Pancreas (tissue), 10 donors: ENCODE measurements around the gene SLC23A3. TPM values are rescaled to one million over a fixed set of nuclear protein-coding genes. Genes with fewer than 3 reads are reported as not detected.

ENCODE experiments used
- ATAC-seq, 4 donors: fragments of 200-7000 bp; cut with Tn5 transposase; one replicate each; pipeline versions ENCODE4 v1.8.0 to v1.9.1; 2020; ENCODE audit warnings: mild to moderate bottlenecking in 4 of 4, moderate library complexity in 4 of 4
- DNase-seq, 6 donors: peaks; one replicate each; pipeline ENCODE4 v3.0.0-alpha.2; 2020
- FAIRE-seq: peaks from 2 replicates; lab custom pipeline; 2012; peaks lifted over from hg19 to GRCh38; lab: Jason Lieb, UNC
- H3K27ac ChIP-seq, 4 donors: fragments of 200-600 bp; sonication (generic); 1 replicate in 3 of 4; 2 replicates in 1 of 4; pipeline versions ENCODE4 v1.5.0 to v1.8.0; 2020
- H3K27me3 ChIP-seq, 4 donors: fragments of 200-600 bp; one replicate each; pipeline ENCODE4 v1.8.0; 2021
- H3K36me3 ChIP-seq, 3 donors: fragments of 200-600 bp; sonication (generic) in 1 of 3; one replicate each; pipeline versions ENCODE4 v1.5.0 to v1.8.0; 2020 to 2021
- H3K4me1 ChIP-seq, 3 donors: fragments of 200-600 bp; one replicate each; pipeline ENCODE4 v1.8.0; 2021
- H3K4me3 ChIP-seq, 4 donors: fragments of 200-600 bp; sonication (generic) in 2 of 4; one replicate each; pipeline versions ENCODE4 v1.5.0 to v1.8.0; 2020 to 2021
- H3K9me3 ChIP-seq, 4 donors: fragments of 200-600 bp; one replicate each; pipeline ENCODE4 v1.8.0; 2021
- WGBS, 2 donors: extraction: QIAGEN DNeasy Blood & Tissue Kit; methylation state at CpG; one replicate each; pipeline ENCODE4 v1.1.7; 2013; 5-methylcytosine and 5-hydroxymethylcytosine counted together
- intact Hi-C, 3 donors: fragments of 100-400 bp; cut with DNase I; formaldehyde crosslinking; loops; one replicate each; pipeline versions ENCODE4 v1.11.1 to v1.14.2; 2022
- polyA plus RNA-seq, 2 donors: library from polyadenylated mRNA; stranded (reverse); fragments of 200-250 nt; gene quantifications; one replicate each; pipeline ENCODE4 v1.2.3, GENCODE V29; 2013
- total RNA-seq, 6 donors: library from RNA; stranded (reverse); fragmentation: NEBNext Ultra II Directional in 4 of 6; extraction: Animal tissue kit (Norgen Biotek cat#: 25700) in 4 of 6; gene quantifications; one replicate each; pipeline versions ENCODE4 v1.2.1 to v1.2.4, GENCODE V29; 2021 to 2023
- TF ChIP-seq, protein P1 (sequence below), 4 donors: fragments of 200-600 bp; sonication (generic) in 3 of 4; IDR thresholded peaks; one replicate each; pipeline versions ENCODE4 v1.5.0 to v1.8.0; 2021; ENCODE audit warnings: antibody characterized with exemption in 4 of 4
- donor health status: healthy with polysubstance abuse.
- donor health status: DM: no; HTN: no; CAD: no; lungs with moderate emphysema.
- donor health status: DM: no; HTN: no; CAD: no.
- donor health status: control.
- donor health status: control.
- donor health status: Bipolar disorder and iron deficiency.
- donor health status: DM: yes; HTN: yes; CAD: no.
- donor health status: DM: no; HTN: no; CAD: no.
- donor health status: DM: no; HTN: no; CAD: no.
- donor health status: DM: yes; HTN: yes; CAD: no.

The SLC23A3 gene
- total and polyA plus RNA-seq, 8 donors = 0.16 to 3.0 (median 0.92) TPM

DNA sequence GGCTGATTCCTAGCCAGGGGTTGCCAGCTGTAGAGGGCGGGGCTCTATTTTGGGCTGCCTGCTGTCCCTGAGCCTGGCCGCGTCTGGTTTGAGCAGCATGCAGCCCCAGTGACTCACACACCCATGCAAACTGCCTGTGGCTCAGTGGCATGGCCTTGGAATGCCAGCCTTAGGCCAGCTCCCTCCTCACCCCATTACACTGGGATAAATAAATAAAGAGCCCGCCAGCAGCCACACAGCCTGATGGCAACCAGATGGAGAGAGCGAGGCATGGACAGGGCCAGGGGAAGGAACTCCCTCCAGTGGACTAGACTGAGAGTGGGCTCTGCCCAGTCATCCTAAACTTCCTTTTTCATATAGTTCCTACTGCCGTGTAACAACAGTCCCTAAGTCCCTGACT lies 27.5 kb downstream of the SLC23A3 start:
- DNase-seq (peak in 2 of 6 donors; percentile 43 to 57), ATAC-seq (peak in 3 of 4 donors; percentile 12 to 93 (median 66)), FAIRE-seq (no peak)
- no peaks in the 10 kb centered on the region for H3K4me1 ChIP-seq
- H3K27me3 ChIP-seq = no peaks in the 10 kb centered on the region
- WGBS, 2 donors = 91 to 93% methylated on average over 6 of the region's 6 CpGs
- H3K27ac ChIP-seq = no peak overlapping the region
- TF ChIP-seq, protein P1, sequence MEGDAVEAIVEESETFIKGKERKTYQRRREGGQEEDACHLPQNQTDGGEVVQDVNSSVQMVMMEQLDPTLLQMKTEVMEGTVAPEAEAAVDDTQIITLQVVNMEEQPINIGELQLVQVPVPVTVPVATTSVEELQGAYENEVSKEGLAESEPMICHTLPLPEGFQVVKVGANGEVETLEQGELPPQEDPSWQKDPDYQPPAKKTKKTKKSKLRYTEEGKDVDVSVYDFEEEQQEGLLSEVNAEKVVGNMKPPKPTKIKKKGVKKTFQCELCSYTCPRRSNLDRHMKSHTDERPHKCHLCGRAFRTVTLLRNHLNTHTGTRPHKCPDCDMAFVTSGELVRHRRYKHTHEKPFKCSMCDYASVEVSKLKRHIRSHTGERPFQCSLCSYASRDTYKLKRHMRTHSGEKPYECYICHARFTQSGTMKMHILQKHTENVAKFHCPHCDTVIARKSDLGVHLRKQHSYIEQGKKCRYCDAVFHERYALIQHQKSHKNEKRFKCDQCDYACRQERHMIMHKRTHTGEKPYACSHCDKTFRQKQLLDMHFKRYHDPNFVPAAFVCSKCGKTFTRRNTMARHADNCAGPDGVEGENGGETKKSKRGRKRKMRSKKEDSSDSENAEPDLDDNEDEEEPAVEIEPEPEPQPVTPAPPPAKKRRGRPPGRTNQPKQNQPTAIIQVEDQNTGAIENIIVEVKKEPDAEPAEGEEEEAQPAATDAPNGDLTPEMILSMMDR (IDR thresholded peaks at IDR 0.05) = no peak
- H3K4me3 ChIP-seq = no peak overlapping the region
- intact Hi-C loops = no loop called here
- peaks cover 0 to 2% (median 0%) of the 10 kb centered on the region in 3 donors for H3K36me3 ChIP-seq
- H3K9me3 ChIP-seq = no peaks in the 10 kb centered on the region

DNA sequence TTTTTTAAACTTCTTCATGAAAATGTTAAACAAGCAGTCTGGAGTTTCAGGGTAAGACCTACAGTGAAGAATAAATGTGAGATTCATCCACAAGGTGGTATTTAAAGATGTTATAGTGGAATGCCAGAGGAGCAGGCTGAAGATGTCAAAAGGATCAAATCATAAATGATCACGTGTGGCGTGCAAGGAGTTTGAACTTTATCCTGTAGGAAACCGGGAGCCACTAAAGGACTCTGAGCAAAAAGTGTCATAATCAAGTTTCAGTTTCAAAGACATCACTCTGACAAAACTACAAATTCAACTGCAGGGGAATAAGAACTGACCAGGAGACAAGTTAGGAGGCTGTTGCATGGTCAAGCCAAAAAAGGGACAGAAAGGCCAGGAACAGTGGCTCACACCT lies 29.1 kb downstream of the SLC23A3 start:
- intact Hi-C loops = no loop called here
- TF ChIP-seq, protein P1 (IDR thresholded peaks at IDR 0.05) = no peak
- 95 to 97% methylated on average over 3 of the region's 3 CpGs for WGBS, 2 donors

DNA sequence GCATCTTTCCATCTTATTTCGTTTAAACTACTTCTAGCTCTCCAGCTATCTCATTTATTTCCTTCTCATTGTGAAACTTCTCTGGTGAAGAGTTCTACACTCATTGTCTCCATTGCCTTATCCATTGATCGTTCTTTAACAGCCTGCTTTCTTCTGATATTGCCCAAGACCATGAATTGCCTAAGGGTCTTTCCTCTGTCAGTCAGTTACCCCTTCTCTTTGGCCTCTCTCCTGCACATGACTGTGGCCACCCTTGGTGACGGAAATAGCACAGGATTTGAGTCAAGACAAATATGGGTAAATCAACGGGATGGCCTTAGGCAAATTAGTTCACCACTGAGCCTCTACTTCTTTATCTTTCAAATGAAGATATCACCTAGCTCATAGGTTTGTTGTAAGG lies 35.9 kb downstream of the SLC23A3 start:
- intact Hi-C loops = no loop called here
- TF ChIP-seq, protein P1 (IDR thresholded peaks at IDR 0.05) = no peak
- H3K27ac ChIP-seq = no peak overlapping the region
- 83 to 87% methylated on average over 4 of the region's 4 CpGs for WGBS, 2 donors
- H3K4me3 ChIP-seq = no peak overlapping the region
- H3K4me1 ChIP-seq = no peaks in the 10 kb centered on the region
- FAIRE-seq (no peak), DNase-seq (no peak), ATAC-seq (no peak)
- H3K9me3 ChIP-seq = no peaks in the 10 kb centered on the region
- no peaks in the 10 kb centered on the region for H3K27me3 ChIP-seq
- no peaks in the 10 kb centered on the region for H3K36me3 ChIP-seq

More for the DNA sequence above, 29.1 kb downstream of the SLC23A3 start:
- H3K36me3 ChIP-seq = peaks cover 0 to 2% (median 0%) of the 10 kb centered on the region in 3 donors
- H3K27ac ChIP-seq = no peak overlapping the region
- FAIRE-seq (no peak), DNase-seq (no peak), ATAC-seq (no peak)
- no peaks in the 10 kb centered on the region for H3K9me3 ChIP-seq
- no peak overlapping the region for H3K4me3 ChIP-seq
- no peaks in the 10 kb centered on the region for H3K27me3 ChIP-seq
- no peaks in the 10 kb centered on the region for H3K4me1 ChIP-seq

DNA sequence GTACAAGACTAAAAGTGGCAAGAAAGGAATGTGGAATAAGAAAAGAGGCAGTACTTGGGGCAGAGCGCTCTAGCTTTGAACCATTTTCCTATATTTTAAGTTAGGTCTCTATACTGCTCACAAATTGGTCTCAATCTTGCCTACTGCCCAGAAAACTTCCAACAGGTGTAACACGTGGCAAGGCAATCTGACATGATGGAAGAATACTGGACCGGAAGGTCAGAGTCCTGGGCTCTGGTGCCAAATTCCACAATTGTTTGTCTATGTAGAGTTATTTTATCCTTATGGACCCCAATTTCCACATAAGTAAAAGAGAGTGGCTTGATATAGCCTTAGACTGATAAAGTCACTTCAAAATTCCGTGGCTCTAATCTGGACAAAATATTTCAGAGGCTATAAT lies 38.1 kb downstream of the SLC23A3 start:
- 70 to 71% methylated on average over 4 of the region's 4 CpGs for WGBS, 2 donors
- Histone ChIP-seq H3K27me3 (no peaks in the 10 kb centered on the region), H3K36me3 (no peaks in the 10 kb centered on the region), H3K9me3 (no peaks in the 10 kb centered on the region), H3K27ac (no peak overlapping the region), H3K4me1 (peaks cover 0 to 15% (median 12%) of the 10 kb centered on the region in 3 donors), H3K4me3 (no peak overlapping the region)
- DNase-seq (no peak), ATAC-seq (no peak), FAIRE-seq (no peak)
- intact Hi-C loops = no loop called here
- TF ChIP-seq, protein P1 (IDR thresholded peaks at IDR 0.05) = no peak

DNA sequence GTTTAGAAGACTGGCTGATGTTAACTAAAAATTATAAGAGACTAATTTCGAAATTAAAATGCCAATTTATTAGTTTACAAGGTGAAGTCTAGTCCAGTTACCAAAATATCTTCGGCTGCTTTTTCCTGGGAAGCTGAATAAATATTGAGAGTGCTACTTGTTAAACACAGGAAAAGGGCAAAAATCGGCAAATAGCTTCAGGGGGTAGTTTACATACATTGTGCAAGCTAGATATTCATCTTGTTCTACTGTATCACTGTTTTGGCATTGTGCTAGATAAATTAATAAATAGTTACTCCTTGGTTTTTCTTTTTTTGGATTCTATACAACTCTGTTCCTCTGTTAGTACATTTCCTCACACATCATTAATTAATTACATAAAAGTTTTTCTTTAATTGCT lies 38.5 kb downstream of the SLC23A3 start:
- Histone ChIP-seq H3K27ac (no peak overlapping the region), H3K4me3 (no peak overlapping the region), H3K36me3 (no peaks in the 10 kb centered on the region), H3K4me1 (peaks cover 0 to 20% (median 13%) of the 10 kb centered on the region in 3 donors), H3K9me3 (no peaks in the 10 kb centered on the region), H3K27me3 (no peaks in the 10 kb centered on the region)
- no peak for ATAC-seq
- TF ChIP-seq, protein P1 (IDR thresholded peaks at IDR 0.05) = no peak
- DNase-seq = no peak
- intact Hi-C loops = no loop called here
- WGBS, 2 donors = 65% methylated on average over 3 of the region's 3 CpGs
- no peak for FAIRE-seq
